Ishikawa (cell line): Measurements from ENCODE around the gene ABCC11.

Experiments
- CREB1 ChIP-seq: IDR thresholded peaks from 2 replicates; pipeline ENCODE4 v1.6.1; 2012; ENCODE audit warnings: low read depth
- RAD21 ChIP-seq: IDR thresholded peaks from 2 replicates; pipeline ENCODE4 v1.6.1; 2012; ENCODE audit warnings: low read depth
- ZBTB7A ChIP-seq: IDR thresholded peaks from 2 replicates; pipeline ENCODE4 v1.6.1; 2012; ENCODE audit warnings: low read depth
- TF ChIP-seq, protein P1 (sequence below): IDR thresholded peaks from 2 replicates; pipeline ENCODE4 v1.6.1; 2012

DNA sequence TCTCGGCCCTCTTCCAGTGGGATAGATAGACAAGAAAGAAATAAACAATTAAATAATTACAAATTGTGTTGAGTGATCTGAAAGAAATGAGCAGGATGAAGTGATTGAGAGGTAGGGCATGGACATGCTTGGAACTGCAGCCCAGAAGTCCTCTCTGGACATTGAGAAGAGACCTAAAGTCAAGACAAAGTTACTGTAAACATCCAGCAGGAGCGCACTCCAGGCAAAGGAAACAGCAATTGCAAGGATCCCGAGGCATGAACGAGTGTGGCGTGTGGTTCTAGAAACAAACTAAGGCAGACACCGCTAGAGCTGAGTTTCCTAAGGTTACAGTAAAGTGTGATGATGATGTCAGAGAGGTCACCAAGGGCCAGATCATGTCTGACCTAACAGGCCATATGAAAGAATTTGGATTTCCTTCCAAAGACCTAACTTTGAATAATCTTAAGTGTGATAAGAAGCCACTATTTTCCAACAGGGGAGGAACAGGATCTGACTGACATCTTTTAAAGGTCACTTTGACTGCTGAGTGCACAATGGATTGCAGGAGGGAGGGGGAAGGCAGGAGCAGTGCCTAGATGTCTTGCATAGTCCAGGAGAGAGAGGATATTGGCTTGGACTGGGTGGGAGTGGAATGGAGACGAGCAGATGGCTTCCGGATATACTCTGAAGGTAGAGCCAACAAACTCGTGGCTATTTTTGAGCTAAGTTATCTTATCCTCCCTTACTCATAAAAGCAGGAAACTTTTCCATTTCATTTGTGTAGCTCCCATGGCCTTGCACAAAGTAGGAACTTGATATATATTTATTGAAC is 110.6 kb downstream of the ABCC11 start:
- TF ChIP-seq CREB1 (no peak), ZBTB7A (no peak), RAD21 (no peak)
- TF ChIP-seq, protein P1, sequence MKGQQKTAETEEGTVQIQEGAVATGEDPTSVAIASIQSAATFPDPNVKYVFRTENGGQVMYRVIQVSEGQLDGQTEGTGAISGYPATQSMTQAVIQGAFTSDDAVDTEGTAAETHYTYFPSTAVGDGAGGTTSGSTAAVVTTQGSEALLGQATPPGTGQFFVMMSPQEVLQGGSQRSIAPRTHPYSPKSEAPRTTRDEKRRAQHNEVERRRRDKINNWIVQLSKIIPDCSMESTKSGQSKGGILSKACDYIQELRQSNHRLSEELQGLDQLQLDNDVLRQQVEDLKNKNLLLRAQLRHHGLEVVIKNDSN: no peak
